HG03045 (cell line): ENCODE data around the gene GSK3A.

ENCODE experiments used
- ATAC-seq: cut with Tn5 transposase; IDR thresholded peaks from one replicate; pipeline ENCODE4 v1.9.1; 2021; ENCODE audit warnings: mild to moderate bottlenecking, moderate library complexity; ENCODE audit not compliant: unreplicated experiment

GSK3A gene

DNA sequence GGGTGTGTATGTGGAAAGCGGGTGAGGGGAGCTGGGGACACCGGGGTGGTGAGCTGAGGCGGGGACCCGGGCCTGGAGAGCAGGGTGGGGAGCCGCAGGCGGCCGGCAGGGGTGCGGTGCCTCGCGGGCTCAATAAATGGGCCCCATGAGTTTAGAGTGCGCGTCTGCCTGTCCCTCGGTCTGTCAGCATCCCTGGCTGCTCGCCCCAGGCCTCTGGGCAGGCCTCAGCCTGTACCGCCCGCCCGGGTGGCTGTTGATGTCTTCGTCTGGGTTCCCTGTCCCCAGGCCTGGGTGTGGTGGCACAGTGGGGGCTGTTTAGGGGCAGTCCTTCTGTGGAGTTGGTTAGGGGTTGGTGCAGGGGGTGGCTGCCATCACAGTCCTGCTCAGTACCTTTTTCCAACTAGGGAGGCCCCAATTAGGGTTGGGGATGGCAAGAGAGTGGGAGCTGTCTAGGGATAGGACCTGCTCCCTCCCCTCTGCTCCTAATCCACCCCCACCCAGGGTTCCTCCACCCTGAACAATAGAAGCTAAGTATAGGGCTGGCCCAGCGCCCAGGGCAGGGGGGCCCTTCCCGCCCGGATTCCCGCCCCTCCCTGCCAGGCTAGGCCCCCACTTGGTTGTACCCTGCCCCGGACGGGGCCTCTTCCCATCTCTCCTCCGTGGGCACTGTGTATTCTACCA, 38.9 kb upstream of the GSK3A start:
- ATAC-seq = no peak

DNA sequence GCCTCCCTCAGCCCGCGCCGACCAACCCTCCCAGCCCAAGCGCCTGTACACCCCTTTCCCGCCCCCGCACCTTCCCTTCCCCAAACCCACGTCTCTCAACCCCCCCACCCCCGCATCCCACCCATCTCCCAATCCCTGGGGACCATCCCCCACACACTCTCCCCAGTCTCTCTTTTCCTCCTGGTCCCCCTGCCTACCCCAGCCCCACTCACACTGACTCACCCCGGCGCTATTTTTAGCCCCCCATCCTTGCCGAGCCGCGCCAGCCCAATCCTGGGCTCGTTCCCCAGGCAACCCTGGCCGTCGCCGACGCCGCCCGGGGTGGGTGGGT, 38.4 kb upstream of the GSK3A start:
- ATAC-seq = no peak

- no peak for ATAC-seq
These were observed 37.8 kb upstream of the GSK3A start for GRCh38 chr19:42279902-42280814.

- no peak for ATAC-seq
These were observed 36.9 kb upstream of the GSK3A start for GRCh38 chr19:42279155-42279901.

DNA sequence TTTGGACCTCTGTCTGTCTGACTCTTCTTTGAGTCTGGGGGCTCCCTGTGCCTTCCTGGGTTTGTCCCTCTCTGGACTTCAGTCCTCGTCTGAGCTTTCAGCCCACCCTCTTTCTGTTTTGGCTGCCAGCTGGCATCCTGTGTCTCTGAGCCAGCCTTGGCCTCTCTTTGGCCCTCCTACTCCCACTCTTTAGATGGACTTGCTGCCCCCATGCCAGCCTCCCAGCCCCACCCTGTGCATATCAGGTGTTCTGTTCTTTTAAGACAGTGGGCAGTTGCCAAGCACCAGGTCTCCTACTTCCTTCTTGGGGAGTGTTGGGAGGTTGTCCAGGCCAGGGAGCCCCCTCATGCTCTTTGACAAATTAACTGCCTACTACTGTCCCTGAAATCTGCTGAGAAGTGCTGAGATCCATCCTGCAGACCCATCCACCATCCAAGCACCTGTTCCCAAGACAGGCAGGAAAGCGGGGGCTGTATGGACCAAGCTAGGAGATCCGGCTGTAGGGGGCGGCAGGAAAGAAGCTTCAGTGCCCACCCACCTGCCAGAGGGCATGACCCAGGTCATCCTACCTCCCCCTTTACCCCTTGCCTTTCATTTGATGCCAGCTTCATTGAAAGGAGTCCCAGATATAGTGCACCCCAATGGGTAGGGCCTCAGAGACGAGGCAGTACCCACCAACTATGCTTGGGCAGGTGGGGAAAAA, 36.2 kb upstream of the GSK3A start:
- no peak for ATAC-seq

DNA sequence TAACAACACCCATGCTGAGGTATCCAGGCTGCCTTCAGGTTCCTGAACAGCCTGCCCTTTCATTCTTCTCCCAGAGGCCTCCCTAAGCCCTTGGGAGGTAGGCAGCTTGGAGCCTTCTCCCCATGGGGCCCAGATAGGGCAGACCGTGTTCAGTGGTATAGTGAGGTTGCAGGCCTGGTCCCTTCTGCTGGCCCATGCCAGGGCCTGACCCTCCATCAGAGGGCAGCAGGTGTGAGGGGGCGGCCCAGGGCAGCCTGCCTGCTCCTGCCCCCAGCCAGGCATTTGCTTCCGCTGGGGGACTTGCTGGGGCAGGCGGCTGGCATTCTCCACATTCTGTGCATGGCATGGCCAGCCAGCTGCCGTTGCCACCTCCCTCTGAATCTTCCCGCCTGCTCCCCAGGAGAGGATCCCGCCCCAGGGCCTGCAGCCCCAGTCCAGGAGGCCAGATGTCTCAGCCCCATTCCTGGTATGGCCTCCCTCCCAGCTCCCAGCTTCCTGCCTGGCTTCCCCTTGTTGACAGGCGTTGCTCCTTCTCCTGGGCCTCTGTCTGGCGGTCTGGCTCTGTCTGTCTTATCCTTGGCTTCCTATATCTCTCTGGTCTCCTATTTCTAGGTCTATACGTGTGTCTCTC, 35.5 kb upstream of the GSK3A start:
- no peak for ATAC-seq

GRCh38 chr19:42276821-42277220, 34.4 kb upstream of the GSK3A start:
- no peak for ATAC-seq

GRCh38 chr19:42276284-42276683, 33.9 kb upstream of the GSK3A start:
- no peak for ATAC-seq

- no peak for ATAC-seq
These were observed 33.1 kb upstream of the GSK3A start for GRCh38 chr19:42275517-42275916.

DNA sequence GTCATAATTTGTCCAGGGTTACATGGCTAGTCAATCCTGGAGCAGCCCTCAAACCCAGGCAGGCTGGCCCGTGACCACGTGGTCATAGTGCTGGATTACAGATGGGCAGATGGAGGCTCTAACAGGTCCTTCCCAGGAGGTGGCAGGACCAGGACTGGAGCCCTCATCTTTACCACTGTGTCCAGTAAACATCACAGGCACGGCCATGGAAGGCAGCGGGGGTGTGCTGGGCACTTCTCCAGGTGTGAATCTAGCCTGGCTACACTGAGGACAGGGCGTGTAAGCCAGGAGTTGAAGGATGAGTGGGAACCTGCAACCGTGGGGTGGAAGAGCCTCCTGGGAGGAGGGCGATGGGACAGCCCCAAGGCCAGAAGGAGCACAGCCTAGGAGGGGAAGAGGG, 32.7 kb upstream of the GSK3A start:
- ATAC-seq = no peak

GRCh38 chr19:42274065-42274682, 31.8 kb upstream of the GSK3A start:
- no peak for ATAC-seq

DNA sequence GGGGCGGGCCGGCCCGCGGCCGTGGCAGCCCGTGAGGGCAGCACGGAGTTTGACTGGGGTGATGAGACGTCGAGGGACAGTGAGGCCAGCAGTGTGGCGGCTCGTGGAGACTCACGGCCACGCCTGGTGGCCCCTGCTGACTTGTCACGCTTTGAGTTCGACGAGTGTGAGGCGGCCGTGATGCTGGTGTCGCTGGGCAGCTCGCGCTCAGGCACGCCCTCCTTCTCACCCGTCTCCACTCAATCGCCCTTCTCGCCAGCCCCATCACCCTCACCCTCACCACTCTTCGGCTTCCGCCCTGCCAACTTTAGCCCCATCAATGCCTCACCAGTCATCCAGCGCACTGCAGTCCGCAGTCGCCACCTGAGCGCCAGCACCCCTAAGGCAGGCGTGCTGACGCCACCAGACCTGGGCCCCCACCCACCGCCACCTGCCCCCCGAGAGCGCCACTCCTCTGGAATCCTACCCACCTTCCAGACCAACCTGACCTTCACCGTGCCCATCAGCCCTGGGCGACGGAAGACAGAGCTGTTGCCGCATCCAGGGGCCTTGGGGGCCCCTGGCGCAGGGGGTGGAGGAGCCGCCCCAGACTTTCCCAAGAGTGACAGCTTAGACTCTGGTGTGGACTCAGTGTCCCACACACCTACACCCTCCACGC, 31.1 kb upstream of the GSK3A start:
- no peak for ATAC-seq

DNA sequence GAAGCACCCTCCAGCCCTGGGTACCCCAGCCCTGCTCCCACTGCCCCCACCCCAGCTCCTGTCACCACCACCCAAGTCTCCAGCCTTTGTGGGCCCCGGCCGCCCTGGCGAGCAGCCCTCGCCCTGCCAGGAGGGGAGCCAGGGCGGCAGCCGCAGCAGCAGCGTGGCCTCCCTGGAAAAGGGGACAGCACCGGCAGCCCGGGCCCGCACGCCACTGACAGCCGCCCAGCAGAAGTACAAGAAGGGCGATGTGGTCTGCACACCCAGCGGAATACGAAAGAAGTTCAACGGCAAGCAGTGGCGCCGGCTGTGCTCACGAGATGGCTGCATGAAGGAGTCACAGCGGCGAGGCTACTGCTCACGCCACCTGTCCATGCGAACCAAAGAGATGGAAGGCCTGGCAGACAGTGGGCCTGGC, 30.6 kb upstream of the GSK3A start:
- ATAC-seq = no peak

- ATAC-seq = no peak
These were observed 30.1 kb upstream of the GSK3A start for GRCh38 chr19:42272535-42272897.

DNA sequence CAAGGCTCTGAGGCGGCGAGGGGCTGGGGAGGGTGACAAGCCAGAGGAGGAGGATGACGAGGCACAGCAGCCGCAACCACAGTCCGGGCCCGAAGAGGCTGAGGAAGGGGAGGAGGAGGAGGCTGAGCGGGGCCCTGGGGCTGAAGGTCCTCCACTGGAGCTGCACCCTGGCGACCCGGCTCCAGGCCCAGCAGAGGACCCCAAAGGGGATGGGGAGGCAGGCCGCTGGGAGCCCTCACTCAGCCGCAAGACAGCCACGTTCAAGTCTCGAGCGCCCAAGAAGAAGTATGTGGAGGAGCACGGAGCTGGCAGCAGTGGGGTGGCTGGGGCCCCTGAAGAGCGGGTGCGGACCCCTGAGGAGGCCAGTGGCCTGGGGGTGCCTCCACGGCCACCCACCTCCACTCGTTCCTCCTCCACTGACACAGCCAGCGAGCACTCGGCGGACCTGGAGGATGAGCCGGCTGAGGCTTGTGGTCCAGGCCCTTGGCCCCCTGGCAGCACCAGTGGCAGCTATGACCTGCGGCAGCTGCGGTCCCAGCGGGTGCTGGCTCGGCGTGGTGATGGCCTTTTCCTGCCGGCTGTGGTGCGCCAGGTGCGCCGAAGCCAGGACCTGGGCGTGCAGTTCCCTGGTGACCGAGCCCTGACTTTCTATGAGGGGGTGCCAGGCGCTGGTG, 29.6 kb upstream of the GSK3A start:
- ATAC-seq = no peak

- ATAC-seq = no peak
These were observed 28.6 kb upstream of the GSK3A start for GRCh38 chr19:42271045-42271419.

DNA sequence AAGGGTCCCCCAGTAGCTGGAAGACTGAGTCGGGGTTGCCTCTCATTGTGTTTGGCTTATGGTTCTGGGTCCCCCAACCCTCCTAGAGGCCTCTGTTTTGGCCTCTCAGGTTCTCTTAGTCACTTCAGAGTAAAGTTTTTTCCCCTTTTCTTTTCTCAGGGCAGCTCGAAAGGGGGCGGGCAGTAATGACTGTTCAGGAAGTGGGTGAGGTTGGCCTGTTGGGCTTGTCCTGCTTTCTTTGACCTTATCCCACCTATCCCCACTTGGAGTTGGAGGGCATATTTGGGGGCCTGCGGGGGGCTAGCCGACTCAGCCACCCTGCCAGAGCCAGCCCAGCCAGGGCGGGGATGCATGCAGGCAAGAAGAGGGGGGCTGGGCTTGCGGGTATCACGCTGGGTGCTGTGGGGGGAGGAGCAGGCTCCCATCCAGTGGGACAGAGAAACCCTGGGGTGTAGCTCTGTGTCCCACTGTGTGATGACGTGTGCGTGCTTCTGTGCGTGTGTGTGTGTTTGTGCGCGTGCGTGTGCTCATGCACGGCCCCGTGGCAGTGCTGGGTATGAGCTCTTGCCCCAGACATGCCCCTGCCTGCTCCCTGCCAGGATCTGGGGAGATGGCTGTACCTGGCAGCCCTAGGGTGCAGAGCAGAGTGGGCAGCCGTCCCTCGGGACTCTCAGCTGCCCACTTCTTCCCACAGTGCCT, 28.1 kb upstream of the GSK3A start:
- ATAC-seq = no peak

DNA sequence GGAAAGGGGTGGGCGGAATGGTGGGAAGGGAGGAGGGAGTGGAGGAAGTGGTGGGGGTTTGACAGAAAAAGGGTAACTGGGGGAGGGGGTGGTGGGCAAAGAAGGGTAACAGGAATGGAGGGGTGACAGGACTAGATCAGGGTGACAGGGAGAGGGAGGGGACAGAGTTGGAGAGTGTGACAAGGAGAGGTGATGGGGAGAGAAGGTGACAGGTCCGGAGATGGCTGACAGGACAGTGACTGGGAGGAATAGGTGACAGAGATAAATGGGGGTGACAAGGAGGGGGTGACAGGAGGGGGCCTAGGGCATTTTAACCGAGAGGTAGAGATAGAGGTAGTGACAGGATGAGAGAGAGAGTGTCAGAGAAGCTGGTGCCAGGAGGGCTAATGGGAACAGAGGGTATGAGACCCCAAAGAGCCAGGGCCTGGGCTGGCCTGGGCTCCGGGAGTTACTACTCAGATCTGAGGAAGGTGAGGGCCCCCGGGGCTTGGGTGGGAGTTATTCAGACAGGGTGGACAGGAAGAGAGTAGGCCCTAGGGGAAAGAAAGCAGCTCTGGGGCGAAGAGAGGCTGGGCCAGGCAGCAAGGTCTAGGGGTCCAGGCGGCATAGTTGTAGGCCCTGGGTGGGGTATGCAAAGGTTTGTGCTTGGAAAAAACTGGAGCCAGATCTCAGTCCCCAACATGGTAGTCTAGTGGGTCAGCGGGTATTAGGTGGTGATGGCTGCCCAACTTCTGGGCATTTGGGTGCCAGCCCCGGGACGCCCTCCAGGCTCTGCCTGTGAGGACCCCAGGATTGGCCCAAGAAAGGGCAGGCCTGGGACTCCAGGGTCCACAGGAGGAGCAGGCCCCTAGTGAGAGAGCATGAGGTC, 27.3 kb upstream of the GSK3A start:
- no peak for ATAC-seq
